ENCODE measurements around the gene C10orf88.
A peak's percentile ranks its signal among the peaks of the same experiment; 100 is the strongest.

The C10orf88 gene, protein sequence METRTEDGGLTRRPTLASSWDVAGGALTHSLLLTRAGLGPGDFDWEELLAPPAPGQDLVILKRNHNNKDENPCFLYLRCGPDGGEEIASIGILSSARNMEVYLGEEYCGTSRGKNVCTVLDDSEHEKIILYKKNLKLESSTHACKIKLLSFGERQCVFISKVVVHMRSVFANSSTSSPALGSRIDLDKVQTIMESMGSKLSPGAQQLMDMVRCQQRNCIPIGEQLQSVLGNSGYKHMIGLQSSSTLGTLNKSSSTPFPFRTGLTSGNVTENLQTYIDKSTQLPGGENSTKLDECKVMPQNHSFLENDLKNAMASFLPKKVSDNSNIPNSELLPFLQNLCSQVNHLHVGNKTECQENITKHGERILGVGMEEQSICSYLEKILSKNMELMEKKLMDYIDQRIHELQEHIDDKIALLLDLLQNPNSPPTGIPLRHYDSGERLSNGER

DNA sequence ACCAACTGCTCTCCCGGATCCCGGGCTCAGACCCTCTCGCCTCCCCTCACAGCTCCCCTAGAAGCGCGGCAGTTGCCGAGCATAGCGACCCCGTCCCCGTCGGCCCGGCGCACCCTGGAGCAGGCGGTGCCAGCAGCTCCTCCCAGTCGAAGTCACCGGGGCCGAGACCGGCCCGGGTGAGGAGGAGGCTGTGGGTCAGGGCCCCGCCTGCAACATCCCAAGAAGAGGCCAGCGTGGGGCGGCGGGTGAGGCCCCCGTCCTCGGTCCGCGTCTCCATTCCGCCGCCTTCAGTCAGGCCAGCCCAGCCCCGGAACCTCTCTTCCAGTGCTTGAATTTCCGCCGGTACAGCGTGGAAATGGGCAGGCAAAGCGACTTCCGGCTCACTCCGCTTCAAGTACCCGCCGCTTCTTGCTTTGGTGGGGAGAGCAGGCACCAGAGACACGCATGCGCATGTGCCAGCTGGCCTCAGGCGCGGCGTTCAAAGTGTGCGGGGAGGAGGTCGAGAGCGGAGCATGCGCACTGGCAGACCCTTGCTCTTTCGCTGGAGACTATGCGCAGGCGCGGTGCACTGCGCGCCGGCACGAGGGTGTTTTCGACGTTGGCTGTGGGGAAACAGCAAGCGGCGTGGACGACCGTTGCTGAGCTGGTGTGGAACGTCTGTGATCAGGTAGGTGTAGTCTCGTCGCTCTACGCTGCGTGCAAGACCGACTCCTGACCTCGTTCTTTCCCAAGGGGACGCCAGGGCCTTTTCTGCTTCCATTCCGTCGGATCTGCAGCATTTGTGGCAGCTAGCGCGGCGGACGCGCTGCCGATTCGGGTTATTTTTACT, at the start of gene C10orf88:
Gene C10orf88 (minus strand): TSS at position 326 of the 829 bp plus-strand sequence. CDS start 49 bp downstream, at position 277.
- peak; percentile 99 for DNase-seq

DNA sequence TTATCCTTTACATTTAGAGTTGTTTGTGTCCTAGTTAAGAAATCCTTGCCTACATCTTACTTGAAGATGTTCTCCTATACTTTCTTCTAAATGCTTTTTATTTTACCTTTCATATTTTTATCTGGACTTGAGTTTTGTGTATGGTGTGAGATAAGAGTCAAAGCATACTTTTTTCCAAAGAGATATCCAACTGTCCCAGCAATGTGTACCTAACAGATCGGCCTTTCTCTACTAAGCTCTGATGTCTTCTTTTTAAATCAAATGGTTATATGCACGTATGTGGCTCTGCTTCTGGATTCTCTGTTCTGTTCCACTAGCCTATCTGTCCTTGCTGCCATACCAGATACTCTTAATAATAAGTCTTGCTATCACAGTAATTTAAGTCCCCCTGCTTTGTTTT, 47.3 kb upstream of the C10orf88 start:
- DNase-seq, result no peak

DNA sequence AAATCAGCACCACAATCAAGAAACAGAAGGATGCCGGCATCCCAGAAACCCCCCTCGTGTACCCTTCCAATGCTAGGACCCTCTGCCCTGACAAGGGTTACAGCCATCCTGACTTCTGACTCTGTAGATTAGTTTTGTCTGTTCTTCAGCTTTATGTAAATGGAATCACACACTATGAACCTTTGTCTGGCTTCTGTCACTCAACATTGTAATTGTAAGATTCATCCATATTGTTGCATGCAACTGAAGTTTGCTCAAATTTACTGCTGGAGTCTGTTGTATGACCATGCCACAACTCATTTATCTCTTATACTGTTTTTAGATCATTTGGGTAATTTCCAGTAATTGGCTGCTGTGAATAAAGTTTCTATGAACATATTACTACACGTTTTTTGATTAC, 46.1 kb upstream of the C10orf88 start:
- DNase-seq, result no peak

DNA sequence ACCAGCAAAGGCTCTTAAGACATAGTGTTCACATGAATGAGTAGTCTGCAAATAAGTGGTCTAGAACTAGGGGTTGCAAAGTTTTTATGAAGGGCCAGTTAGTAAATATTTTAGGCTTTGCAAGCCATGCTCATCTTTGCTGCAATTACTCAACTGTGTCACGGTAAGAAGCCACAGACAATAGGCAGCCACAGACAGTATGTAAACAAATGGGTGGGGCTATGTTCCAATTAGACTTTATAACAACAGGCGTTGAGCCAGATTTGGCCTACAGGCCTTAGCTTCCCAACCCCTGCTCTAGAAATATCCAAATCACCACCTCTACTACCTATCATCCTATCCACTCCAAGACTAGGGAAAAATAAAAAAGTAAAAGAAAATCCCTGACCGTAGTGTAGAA, 45.3 kb upstream of the C10orf88 start:
- DNase-seq, result no peak

DNA sequence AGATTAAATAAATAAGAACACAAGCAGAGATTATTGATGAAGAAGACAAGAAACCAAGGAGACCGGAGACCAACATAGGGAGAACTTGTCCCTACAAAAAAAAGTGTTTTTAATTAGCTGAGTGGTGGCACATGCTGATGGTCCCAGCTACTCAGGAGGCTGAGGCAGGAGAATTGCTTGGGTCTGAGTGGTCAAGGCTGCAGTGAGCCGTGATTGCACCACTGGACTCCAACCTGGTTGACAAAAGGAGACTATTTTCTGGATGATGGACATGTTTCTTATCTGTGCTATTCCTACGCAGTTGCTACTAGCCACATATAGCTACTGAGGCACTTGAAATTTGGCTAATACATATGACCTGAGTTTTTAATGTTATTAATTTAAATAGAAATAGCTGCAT, 44.9 kb upstream of the C10orf88 start:
- DNase-seq, result no peak

DNA sequence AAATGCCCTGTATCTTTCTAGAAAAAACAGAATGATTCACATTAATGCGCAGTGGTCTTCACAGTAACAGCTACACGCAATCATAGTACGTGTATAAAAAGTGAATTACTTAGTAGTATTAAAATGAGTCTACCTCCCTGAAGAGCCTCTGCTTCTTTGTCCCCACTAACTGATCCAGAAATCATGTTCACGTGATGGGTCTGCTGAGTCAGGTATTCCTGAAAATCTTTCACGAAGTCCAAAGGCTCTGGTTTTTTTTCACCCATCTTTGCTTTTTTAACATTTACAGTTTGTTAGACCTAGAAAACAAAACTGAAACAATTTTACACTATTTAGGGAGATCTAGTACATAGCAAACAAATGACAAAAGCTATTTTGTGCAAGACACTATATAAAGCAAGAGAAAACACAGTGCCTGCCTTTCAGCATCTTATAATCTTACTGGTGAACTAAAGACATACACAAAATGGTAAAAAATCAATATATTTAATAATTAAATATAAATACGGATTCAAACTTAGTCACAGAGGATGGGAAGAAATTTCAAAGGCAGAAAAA, 44.4 kb upstream of the C10orf88 start:
- no peak for DNase-seq

DNA sequence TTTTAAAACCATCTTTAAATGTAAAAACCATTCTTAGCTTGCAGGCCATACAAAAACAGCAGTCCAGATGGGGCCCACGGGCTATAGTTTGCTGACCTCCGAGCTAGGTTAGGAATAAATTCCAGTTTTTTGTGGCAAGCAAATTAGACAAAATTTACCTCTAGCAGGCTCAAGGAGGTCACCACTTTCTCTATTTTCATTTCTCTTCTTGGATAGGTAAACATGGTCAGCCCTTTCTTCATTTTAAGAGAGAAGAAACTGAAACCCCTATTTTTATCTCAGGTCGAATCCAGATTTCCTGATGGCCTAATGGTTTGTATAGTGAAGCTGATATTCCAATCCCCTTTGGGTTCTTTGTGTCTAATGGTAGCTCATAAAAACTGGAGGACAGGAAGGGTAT, 43.8 kb upstream of the C10orf88 start:
- DNase-seq, result no peak

DNA sequence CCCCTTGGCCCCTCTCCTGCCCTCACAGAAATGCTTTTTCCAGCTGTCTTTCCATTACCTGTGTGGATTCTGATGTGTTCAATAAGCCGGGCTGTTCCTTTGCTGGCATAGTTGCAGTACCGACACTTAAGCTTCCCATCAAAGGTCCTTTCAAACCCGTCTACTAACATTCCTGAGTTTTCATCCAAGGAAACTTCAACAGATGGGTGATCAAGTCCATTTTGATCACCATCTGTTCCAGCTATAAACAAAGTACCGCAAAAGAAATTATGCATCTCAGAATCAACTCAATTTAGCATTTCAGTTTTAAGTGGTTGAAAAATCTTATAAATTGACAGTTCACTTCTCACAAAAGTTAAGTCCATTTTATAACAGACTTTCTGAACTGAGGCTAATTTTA, 41.9 kb upstream of the C10orf88 start:
- DNase-seq, result no peak

DNA sequence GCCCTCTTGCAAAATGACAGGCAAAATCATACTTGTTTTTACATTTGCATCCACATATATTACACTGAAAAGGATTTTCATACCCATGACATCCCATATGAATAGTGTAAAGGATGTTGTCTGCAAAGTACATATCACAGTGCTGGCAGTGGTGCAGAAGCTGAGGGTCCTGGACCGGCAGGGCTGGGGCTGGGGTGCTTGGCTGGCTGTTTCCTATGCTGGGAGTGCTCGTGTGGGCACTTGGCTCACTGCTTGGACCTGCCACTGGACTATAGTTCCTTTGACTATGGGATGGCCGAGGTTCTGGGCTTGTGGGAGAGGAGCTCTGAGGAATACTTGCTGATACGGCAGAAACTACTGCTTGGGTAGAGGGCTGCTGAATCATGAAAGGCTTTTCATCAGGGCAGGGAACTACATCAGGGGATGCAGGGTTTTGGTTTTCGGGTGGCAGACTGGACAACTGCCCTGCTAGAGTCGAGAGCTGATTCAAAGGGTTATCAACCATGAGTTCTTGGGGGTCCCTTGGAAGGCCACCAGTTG, 39.8 kb upstream of the C10orf88 start:
- no peak for DNase-seq

DNA sequence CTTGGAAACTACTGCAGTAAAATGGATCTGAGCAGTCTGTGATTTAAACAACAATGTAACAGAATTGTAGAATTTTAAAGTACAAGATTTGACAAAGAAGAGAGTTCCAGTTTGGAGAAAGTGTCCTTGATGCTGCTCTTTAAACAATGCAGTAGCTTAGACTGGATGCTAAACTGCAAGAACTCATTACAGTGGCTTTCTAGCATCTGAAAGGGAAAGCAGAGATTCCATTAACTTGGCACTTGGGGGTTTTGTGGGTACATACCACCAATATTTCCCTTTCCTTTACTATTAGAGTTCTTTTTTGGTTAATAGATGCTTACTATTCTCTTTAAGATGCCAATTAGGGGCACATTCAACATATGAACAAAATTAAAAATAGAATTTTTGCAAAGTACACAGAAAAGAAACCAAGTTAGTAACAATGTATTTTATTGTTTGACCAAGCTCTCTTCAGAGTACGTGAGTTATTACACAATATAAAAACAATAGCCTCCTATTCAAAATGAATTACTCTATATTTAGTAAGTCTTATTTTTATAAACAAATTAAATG, 38.1 kb upstream of the C10orf88 start:
- DNase-seq, result no peak

DNA sequence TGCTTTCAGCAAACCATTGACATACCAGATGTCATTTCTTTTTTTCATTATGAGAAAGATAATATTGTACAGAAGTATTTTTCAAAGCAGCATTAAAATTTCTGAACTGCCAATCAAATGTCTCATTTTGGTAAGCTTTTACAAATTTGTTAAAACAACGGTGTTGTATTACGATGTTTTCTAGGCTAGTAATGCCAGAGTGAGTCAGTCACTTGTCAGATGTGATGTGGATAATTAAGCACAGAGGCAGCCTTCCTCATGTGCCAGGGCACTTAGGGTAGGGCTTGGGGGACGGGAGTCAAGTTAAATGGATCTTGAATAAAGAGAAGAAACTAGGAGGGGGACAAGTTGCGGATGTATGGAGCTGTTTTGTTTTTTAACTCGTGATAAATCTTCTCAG, 36.3 kb upstream of the C10orf88 start:
- DNase-seq, result no peak

DNA sequence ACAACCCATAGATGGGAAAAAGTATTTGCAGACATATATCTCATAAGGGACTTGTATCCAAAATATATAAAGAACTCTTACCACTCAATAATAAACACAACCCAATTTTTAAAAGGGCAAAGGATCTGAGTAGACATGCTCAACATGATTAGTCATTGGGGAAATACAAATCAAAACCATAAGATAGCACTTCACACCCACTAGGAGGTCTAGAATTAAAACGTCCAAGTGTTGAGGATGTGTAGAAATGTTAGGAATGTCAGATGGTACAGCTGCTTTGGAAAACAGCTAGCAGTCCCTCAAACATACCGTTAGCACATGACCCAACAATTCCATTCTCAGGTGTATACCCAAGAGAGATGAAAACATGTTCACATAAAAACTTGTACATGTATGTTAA, 34.5 kb upstream of the C10orf88 start:
- no peak for DNase-seq

DNA sequence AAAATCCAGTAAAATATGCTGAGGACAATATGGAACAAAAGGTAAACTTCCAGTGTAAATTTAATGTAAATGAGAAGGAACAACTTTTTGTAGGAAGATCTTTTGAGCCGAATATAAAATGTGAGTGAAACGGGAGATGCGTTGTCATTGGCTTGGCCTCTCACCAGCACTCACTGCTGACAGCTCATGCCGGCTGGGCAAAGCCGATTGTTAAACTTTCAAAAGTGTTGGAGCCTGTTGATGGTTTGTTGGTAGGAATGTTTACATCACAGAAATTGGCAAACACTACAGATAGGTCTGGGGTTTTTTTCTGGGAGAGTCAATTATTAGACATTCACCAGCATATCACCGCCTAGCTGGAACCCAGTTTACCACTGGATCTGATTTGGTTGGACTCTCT, 32.3 kb upstream of the C10orf88 start:
- DNase-seq, result no peak

DNA sequence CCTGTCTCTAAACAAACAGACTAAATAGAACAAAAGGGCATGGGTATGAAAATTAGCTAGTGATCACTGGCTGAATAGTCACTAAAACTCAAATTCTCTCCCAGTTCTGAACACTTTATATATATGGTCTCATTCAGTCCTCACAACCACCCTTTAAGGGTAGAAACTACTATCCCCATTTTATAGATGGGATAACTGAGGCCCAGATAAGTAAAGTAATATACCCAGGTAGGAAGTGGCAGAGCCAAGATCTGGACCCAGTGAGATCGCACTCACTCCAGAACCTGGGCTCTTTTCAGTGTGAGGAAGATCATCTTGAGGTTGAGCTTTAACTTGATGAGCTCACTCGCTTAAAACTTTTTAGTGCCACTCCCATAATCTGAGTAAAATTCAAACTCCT, 30.7 kb upstream of the C10orf88 start:
- no peak for DNase-seq

DNA sequence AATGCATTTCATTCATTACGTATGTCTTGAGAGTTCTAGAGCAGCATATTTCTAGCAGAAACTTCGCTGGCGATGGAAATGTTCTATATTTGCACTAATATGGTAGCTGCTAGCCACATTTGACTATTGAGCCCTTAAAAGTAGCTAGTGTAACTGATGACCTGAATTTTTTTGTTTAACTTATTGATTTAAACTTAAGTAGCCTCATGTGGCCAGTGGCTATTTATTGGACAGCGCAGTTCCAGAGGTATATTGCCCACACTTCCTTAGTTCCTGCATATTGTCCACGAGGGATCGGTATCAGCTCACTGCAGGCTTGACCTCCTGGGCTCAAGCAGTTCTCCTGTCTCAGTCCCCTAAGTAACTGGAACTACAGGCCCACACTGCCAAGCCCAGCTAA, 29.9 kb upstream of the C10orf88 start:
- no peak for DNase-seq

DNA sequence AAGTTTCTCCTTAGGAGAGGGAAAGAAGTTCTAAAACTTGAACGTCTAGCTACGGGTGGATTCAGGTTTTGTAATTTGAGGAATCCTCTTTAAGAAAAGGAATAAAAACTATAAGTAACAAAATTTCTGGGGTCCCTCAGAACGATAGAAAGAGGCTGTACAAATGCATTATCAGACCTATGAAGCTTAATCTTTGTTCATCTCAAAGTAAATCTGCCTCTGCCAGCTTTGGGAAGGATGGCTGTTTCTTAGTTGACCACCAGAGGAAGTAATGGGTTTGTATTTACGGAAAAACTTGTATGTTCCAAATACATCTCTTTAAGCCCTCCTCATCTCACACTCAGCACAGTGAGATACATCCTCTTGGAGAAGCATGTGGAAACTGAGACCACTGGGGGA, 27.0 kb upstream of the C10orf88 start:
- peak; percentile 63 for DNase-seq

DNA sequence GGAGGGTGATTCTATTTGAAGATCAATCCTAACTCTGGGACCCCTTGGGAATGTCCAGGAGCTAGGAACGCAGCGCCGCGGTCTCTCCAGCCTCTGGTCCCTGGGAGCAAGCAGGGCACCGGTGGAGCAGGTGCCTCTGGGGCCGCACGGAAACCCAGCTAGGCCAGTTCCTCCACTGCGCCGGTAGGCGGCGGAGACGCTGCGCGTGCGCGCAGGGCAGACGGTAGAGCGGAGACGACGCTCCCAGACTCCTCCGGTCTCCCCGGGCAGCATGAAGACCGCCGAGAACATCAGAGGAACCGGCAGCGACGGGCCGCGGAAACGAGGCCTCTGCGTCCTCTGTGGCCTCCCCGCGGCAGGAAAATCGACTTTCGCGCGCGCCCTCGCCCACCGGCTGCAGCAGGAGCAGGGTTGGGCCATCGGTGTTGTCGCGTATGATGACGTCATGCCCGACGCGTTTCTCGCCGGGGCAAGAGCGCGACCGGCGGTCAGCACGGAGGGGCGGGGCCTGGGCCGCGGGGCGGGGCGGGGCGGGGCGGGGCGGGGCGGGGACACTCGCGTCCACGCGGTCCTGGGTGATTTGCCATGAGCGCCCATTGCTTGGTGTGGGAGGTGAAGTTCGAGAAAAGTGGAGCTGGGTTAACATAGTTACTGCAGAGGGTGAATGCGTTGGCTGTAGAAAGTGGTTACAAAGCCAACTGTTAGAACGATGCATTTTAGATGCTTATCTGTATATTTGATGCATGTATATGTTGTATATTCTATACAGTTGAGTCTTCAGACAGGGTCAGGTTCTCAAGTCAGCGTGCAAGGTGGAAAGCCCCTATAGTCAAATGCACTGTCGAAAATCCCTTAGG, 26.4 kb upstream of the C10orf88 start, which contains the start of gene PSTK:
Gene PSTK (plus strand): TSS at position 193 of the 857 bp plus-strand sequence. CDS start 79 bp downstream, at position 272.
- peak; percentile 82 for DNase-seq

DNA sequence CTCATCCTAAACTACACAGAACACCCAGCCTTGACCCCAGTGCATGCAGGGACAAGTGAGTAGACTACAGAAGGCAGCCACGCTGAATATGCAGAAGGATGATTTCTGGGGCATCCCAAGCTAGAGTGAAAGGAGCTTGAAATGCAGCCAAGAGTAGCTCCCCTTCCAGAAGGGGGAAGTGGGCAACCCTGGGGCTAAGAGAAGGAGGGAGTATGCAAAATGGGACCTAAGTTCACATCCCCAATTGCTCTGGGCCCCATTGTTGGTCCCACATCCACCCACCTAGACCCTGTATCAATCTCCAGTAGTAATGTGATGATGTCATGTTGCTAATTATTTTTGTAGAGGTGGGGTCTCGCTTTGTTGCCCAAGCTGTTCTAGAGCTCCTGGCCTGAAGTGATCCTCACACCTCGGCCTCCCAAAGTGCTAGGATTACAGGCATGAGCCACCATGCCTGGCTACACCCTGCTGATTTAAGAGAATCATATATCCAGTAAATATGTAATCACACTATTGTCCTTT, 20.6 kb upstream of the C10orf88 start:
- DNase-seq, result peak; percentile 35

DNA sequence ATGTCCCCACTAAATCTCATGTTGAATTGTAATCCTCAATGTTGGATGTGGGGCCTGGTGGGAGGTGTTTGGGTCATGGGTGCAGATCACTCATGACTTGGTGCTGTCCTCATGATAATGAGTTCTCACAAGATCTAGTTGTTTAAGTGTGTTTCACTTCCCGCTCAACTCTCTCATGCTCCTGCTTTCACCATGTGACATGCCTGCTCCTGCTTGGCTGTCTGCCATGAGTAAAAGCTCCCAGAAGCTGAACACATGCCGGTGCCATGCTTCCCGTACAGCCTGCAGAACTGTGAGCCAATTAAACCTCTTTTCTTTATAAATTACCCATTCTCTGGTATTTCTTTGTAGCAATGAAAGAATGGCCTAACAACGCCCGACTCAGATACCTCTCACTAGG, 20.0 kb upstream of the C10orf88 start:
- peak; percentile 9 for DNase-seq

DNA sequence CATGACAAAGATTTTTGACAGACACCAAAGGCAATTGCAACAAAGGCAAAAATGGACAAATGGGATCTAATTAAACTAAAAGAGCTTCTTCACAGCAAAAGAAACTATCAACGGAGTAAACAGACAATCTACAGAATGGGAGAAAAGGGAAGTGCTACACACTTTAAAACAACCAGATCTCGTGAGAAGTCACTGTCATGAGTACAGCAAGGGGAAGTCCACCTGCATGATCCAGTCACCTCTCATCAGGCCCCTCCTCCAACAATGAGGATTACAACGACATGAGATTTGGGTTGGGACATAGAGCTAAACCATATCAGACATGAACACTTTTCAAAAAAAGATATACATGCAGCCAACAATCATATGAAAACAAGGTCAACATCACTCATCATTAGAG, 14.7 kb upstream of the C10orf88 start:
- DNase-seq, result no peak

DNA sequence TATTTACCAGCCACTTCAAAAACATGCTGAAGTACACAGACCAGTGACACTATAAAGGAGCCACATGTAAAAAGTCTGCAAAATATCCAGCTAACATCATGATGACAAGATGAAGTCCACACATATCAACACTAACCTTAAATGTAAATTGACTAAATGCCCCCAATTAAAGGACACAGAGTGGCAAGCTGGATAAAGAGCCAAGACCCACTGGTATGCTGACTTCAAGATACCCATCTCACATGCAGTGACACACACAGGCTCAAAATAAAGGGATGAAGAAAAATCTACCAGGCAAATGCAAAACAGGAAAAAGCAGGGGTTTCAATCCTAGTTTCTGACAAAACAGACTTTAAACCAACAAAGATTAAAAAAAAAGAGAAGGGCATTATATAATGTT, 12.9 kb upstream of the C10orf88 start:
- DNase-seq, result no peak

DNA sequence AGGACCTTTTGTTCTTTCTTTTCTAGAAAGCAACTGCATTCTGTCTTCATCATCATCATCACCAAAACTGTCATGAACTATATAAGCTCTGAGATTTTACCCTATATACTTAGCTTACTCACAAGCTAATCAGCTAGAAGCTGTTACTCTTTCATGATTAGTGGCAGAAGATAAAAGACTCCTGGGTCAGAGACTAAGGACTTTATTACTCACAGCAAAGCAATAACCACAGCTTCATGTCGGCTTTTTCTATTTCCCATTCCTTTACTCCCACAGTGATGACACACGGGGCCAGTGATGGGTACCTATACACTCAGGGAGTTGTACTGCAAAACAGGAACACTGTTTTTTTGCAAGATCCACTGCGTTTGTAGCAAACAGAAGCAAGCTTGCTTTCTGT, 8.4 kb upstream of the C10orf88 start:
- no peak for DNase-seq

Measured in MV-4-11 (cell line).